ENCODE results near the gene COX11.

GRCh38 chr17:54977744-54978143 lies 9.3 kb upstream of the COX11 start:
- TF ChIP-seq, protein P1, sequence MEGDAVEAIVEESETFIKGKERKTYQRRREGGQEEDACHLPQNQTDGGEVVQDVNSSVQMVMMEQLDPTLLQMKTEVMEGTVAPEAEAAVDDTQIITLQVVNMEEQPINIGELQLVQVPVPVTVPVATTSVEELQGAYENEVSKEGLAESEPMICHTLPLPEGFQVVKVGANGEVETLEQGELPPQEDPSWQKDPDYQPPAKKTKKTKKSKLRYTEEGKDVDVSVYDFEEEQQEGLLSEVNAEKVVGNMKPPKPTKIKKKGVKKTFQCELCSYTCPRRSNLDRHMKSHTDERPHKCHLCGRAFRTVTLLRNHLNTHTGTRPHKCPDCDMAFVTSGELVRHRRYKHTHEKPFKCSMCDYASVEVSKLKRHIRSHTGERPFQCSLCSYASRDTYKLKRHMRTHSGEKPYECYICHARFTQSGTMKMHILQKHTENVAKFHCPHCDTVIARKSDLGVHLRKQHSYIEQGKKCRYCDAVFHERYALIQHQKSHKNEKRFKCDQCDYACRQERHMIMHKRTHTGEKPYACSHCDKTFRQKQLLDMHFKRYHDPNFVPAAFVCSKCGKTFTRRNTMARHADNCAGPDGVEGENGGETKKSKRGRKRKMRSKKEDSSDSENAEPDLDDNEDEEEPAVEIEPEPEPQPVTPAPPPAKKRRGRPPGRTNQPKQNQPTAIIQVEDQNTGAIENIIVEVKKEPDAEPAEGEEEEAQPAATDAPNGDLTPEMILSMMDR (conservative IDR thresholded peaks at IDR 0.05; ENCODE audit: low read length), result no peak
- TF ChIP-seq EZH2phosphoT487 (IDR thresholded peaks at IDR 0.05; ENCODE audit: borderline replicate concordance, low read depth, low read length), result no peak

Measured in OCI-LY7 (cell line).